HG03575 (cell line): ENCODE results near the gene FCGBP.

Source experiments
- ATAC-seq: cut with Tn5 transposase; IDR thresholded peaks from one replicate; pipeline ENCODE4 v1.9.1; 2021; ENCODE audit not compliant: unreplicated experiment, insufficient number of reproducible peaks, low FRiP score; ENCODE audit errors: extremely low read depth

Gene FCGBP

DNA sequence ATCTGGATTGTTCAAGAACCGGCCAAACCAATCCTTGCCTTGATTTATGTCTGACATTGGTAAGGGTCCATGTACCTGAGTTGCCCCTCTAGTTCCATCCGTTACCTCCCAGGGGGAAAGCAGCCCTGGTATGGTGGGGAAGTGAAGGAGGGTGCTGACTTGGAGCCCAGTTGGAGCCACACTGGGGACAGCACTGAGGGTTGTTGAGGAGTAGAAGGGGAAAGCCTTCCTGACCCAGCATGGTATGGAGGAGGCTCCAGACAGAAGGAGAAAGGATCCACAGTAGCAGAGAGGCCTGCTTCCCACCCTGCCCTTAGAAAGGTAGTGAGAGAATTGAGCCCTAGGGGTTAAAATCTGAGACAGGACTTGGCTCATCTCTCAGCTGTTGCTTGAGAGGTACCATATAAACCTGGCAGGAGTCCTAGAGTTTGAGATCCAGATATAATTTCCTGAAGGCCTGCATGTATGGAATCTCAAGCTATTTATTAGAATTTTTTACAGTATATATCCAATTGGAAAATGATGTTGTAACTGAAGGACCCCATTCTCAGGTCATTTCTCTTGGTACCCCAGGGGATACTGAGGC is 16.7 kb upstream of the FCGBP start:
- ATAC-seq, result no peak

GRCh38 chr19:39949026-39949747 is 14.8 kb upstream of the FCGBP start:
- ATAC-seq, result no peak

DNA sequence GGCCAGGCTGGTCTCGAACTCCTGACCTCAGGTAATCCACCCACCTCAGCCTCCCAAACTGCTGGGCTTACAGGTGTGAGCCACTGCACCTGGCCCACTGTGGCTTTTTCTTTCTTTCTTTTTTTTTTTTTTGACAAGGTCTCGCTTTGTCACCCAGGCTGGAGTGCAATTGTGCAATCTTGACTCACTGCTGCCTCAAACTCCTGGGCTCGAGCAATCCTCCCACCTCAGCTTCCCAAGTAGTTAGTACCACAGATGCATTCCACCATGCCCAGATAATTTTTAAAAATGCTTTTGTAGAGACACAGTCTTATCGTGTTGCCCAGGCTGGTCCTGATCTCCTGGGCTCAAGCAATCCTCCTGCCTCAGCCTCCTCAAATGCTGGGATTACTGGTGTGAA is 12.1 kb upstream of the FCGBP start:
- no peak for ATAC-seq

GRCh38 chr19:39943586-39943985 is 9.2 kb upstream of the FCGBP start:
- no peak for ATAC-seq

- no peak for ATAC-seq
Measured at GRCh38 chr19:39942366-39942730, 7.9 kb upstream of the FCGBP start.

- no peak for ATAC-seq
Measured at GRCh38 chr19:39941615-39942365, 7.4 kb upstream of the FCGBP start.

DNA sequence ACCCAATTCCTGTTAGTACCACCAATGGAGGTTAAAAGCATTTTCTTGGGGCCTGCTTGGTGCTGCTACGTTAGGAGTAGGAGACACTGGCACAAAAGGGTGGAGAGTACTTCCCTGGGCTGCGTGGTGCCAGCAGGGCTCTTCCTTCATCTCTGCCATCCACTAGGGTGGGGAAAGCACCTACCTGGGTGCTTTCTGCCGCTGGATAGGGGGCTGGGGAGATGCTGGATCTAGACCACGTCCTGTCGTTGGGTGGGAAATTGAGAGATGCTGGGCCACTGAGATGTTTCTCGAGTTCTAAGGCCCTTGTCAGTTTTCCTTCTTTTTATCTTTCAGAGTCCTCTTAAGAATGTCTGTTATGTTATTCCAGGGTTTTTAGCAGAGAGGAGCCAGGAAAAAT is 6.7 kb upstream of the FCGBP start:
- ATAC-seq, result no peak

DNA sequence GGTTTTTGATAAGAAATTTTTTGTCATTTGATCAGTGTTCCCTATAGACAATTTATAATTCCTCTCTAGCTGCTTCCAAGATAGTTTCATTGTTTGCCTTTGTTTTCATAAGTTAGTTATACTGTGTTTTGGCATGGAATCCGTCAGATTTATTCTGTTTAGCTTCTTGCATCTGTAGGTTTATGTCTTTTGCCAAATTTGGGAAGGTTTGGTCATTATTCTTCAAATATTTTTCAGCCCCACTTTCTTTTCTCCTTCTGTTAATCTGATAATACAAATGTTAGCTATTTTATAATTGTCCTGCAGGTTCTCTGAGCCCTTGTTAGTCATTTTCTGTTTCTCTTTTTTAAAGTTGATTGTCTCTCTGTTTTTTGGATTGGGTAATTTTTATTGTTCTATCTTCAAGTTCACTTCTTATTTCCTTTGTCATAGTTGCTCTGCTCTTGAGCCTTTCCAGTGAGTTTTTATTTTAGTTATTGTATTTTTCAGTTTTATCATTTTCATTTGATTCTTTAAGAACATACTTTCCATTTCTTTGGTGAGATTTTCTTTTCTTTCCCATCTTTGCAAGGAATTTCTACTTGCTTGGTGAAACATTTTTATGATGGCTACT is 5.9 kb upstream of the FCGBP start:
- no peak for ATAC-seq

DNA sequence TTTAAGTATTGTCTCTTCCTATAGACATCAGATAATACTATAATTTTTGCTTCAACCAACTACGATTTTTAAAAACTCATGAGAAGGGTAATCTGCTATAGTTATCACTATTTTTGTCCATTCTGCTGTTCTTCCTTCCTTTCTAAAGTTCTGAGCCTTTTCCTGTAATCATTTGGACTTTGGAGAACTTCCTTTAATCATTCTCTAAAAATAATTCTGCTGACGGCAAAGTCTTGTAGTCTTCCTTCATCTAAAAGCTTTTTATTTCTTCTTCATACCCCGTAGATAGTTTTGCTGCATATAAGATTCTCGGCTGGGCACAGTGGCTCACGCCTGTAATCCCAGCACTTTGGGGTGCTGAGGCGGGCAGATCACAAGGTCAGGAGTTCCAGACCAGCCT is 5.1 kb upstream of the FCGBP start:
- ATAC-seq, result no peak

DNA sequence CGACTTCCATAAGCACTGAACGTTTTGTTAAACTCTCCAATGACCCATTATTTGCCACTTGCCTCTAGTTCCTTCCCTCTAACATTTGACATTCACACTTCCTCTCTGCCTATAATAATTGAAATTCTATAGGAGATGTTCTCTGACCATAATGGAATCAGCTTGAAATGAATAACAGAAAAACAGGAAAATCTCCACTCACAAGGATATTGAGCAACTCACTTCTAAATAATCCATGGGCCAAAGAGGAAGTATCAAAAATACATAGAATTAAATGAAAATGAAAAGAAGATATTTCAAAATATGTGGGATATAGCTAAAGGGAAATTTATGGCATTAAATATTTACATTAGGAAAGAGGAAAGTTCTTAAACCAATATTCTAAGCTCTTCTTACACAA is 3.4 kb upstream of the FCGBP start:
- ATAC-seq, result no peak

DNA sequence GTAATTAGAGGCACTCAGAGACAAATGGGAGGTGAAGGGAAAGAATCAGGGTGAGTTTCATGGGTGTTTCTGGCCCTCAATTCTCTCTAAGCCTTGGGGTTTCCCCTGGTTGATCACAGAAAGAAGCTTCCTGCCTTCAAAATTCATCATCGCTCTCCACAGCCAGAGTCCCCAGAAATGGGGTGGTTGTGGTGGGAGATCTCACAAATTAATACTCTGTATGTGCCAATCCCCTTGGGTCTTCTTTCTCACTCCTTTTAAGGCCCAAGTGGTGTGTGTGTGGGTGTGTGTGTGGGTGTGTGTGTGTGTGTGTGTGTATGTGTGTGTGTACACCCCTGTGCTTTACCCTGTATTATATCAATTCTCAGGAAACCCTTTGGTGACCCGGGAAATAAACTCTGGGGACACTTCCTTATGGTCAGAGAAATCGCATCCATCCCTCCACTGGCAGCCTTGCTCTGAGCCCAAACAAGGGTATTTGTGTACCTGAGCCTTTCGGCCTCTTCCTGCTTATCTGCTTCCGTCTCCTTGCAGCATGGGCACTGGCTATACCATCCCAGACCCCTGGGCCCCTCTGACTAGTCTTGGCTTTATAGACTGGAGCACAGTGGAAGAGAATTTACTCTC is 2.8 kb upstream of the FCGBP start:
- no peak for ATAC-seq

DNA sequence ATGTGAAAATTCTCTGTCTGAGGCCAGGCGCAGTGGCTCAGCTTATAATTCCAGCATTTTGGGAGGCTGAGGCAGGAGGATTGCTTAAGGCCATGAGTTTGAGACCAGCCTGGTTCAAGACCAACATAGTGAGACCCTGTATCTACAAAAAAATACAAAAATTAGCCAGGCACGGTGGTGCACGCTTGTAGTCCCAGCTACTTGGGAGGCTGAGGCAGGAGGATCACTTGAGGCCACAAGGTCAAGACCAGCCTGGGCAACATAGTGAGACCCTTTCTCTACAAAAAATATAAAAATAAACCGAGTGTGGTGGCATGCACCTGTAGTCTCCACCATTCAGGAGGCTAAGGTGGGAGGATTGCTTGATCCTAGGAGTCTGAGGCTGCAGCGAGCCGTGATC is 2.2 kb upstream of the FCGBP start:
- ATAC-seq, result no peak

- no peak for ATAC-seq
Measured at GRCh38 chr19:39936020-39936419, 1.6 kb upstream of the FCGBP start.

DNA sequence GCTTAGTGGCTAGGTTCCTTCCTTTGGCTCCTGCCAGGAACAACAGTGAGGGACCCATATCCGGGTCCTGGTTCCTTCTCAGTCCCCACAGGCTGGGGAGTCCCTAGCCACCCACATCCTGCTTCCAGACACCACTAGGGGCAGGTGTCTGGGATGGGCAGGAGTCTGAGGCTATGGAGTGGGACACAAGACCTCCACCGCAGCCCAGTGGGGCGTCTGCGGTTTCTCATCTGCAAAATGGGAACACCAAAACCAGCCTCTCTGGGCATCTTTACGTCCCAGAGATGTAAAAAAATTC is 879 bp upstream of the FCGBP start:
- ATAC-seq, result no peak

DNA sequence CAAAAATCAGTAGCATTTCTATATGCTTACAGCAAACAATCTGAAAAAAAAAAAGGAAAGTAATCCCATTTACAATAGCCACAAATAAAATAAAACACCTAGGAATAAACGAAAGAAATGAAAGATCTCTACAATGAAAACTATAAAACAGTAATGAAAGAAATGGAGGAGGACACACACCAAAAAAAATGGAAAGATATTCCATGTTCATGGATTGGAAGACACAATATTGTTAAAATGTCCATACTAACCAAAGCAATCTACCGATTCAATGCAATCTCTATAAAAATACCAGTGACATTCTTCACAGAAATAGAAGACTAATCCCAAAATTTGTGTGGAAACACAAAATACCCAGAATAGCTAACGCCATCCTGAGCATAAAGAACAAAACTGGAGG is 4.7 kb downstream of the FCGBP start:
- no peak for ATAC-seq

DNA sequence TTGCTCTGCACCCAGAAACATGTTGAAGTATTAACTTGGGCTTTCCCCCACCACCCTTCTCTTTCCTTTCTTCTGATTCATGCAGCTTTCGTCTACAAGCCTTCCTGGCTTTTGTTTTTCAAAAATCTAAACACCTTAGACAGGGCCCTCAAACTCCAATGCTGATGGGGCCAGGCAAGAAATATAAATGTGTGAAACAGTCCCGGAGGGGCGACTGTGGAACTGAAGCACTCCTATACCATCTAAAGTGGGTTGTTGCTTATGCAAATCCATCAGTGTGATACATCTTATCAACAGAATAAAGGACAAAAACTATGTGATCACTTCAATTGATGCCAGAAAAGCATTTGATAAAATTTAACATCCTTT is 6.1 kb downstream of the FCGBP start:
- no peak for ATAC-seq

DNA sequence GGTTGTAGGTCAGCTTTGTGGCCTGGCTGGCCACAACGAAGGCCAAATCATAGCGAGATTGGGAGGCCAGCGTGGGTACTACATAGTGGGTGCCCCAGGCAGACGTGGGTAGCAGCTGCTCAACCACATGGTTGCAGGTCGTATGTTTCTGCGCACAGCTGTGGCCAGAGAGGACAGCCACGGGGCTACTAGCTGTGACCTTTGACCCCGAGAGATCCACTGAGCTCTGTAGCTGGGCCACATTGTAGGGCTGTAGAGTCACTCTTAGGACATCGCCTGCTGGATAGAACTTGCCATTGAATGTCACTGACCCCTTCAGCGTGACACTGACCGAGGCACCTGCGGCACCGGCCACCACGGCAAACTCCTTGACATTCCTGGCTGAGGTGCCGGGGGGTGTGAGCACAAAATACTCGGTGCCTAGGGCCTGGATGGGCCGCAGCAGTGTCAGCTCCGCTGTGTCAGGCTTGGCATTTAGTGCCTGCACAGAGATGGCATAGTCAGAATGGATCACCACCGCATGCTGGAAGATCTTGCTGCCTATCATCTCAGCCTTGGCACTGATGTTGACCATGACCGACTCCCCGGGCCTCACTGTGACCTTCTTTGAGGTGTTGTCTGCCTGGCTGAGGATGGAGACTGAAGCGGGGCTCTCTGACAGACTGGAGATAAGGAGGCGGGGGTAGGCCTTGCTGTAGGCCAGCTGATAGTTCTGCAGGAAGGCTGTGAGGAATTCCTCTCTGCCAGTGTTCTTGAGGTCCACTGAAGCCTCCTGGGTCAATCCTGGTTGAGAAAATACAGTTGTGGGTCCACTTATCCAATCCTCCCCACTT is 6.7 kb downstream of the FCGBP start:
- no peak for ATAC-seq

- no peak for ATAC-seq
Measured at GRCh38 chr19:39927076-39927475, 7.4 kb downstream of the FCGBP start.

- no peak for ATAC-seq
Measured at GRCh38 chr19:39926170-39926760, 8.2 kb downstream of the FCGBP start.
